Stimulated activated CD4-positive, alpha-beta T cell treated with anti-CD3 and anti-CD28 coated beads, Interleukin-2, amount 100 ng/mL, for 4 hours (primary cell): Measurements from ENCODE around the gene CAV3.

Source experiments
- DNase-seq: peaks from one replicate; pipeline ENCODE4 v3.0.0-alpha.2; 2020; ENCODE audit warnings: low read depth

Gene CAV3

DNA sequence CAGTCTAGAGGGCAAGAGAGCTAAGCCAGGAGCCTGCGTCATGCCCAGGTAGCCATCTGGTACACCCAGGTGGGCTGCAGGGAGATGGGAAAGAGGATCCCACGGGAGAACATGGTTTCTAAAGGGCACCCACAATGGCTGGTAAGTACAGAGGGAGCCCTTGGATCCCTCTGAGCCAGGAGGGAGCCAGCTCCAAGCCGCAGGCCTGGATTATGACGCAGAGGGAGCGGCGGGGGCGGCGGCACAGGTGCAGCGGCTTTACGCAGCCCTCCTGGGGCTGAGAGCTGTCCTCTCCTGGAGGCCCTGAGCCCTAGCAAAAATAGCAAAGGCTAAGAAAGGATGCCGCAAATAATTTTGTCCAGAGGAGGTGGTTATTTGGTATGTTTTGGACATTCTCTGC, 2.8 kb downstream of the CAV3 start:
- DNase-seq = no peak

DNA sequence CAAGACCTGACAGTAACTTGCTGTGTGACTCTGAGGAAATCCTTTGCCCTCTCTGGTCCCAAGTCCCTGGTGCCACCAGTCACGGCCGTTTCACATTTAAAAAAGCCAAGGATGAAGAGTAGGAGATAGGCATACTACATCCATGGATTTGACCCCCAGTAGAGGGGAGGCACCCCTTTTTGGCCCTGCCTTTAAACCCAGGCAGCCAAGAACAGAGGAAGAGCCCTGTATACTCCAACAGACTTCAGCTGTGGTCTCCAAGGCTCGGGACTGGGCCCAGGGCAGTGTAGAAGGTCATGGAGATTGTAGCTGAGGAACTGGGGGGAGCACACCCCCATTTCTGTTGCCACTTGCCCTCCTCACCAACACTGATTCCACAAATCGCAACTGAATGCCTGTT, 3.7 kb downstream of the CAV3 start:
- no peak for DNase-seq

DNA sequence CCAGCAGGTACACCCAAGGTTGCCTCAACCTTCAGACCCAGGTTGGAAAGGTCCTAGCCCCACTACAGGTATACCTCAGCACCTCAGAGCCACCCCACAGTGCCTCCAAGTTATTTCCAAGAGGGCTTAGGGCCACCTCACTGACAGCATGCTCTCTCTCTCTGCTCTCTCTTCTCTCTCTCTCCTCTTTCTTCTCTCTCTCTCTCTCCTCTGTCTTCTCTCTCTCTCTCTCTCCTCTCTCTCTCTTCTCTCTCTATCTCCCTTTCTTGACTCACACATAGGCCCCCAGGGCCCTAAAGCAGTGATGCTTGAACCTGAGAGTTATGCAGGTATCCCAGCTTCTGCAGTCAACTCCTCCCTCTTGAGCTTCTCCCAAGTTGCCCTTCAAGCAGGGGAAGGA, 4.2 kb downstream of the CAV3 start:
- no peak for DNase-seq

DNA sequence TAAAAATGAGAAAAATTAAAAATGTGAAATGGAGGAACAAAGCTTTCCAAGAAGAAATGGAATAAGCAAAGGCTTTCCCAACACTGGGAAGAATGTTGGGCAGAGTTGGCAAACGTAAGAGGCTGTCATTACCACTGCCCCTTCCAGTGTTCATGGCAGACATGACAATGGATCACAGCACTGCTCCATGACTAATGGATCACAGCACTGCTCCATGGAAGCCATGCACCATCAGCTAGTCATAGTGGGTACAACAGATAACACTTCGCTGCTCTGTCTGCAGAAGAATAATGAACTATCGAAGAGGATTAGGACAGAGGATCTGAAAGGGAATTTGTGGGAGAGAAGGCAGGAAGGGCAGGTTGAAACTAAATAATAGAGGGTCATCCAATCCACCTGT, 5.0 kb downstream of the CAV3 start:
- no peak for DNase-seq

DNA sequence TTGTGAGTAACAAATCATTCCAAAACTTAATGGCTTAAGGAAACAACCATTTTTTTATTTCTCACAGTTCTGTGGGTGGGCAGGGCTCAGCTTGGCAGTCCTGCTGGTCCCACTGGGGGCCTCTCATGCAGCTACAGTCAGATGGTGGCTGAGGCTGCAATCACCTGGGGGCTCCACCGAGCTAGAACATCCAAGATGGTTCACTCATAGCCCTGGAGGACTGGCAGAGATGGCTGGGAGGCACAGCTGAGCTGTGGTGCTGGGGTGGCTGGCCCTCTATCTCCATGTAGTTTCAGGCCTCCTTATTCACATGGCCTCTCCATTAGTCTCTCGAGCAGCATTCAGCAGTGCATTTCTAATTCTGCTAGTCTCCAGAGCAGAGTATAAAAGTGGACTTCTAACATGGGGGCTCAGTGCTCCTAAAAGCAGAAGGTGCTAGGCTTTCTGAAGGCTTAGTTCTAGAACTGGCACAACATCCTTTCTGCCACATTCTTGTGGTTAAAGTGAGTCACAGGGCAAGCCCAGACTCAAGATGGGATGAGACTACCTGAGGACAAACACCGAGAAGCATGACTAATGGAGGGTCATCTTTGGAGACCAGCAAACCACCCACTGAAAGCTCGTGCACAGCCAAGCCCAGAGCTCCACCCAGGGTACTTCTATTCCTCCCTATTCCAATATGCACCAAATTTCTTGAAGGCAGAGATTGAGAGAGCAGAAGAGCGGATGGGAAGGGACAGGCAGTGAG, 6.3 kb downstream of the CAV3 start:
- DNase-seq = no peak

DNA sequence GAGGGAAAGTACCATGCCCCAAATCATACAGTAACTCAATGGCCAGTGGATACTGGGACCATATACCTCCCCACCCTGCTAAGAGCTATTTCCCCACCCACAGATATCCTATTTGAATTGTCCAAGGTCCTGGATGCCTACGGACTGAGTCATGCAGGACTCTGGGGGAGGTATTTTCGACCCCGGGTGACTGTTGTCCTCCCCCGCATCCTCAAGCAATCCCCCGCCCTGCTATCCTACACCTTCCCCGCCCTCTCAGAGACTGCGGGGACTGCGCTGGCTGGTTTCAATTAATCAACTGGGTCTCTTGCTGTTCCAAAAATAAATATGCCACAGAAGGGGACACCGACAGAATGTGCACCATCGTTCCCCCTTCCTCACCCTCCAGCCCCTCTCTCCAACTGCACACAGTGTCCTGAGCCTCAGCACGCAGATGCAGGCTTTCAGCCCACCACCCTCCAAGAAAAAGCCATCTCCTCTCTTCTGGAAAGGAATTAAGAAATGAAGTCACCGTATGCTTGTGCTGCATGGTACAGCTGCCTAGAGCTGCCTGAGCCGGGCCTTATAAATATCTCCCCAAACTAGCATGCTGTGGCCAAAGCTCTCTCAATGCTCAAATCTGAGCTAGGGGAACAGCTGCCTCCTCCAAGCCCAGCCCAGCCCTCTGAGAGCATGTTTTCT, 8.1 kb downstream of the CAV3 start:
- DNase-seq = no peak

DNA sequence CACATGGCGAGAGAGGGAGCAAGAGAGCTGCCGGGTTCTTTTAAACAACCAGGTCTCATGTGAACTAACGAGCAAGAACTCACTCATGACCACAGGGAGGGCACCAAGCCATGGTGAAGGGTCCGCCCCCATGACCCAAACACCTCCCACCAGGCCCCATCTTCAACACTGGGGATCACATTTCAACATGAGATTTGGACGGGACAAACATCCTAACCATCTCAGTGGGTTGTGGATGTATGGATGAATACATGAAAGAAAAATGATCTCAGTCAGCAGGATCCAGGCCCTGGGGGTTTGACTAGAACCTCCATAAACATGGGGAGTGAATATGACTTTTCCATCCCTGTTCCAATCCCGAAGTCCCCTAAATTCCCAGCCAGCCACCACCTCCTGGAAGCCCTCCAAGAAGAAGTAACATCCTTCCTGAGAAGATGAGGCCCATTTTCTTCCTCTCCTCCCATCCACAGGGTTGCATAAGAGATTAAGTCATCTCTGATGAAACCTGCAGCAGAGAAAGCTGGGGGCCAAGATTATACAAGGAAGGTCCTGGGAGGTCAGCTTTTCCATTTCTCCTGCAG, 9.5 kb downstream of the CAV3 start:
- no peak for DNase-seq

DNA sequence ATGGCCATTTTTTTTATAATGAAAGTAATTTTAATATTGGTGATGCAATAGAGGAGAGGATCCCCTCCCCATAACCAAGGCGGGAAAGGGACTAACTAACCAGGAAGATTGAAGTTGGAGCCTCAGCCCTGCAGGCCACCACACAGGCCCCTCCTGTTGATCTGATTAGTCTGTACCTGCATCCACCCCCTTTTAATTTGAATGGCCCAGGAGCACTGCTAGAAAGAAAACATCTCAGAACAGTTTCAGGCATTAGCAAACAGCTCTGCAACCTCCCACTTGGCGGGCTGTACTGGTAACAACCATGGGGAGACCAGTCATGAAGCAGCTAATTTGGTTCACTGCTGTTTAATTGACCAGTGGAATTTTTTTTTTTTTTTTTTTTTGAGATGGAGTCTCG, 10.3 kb downstream of the CAV3 start:
- DNase-seq = no peak

DNA sequence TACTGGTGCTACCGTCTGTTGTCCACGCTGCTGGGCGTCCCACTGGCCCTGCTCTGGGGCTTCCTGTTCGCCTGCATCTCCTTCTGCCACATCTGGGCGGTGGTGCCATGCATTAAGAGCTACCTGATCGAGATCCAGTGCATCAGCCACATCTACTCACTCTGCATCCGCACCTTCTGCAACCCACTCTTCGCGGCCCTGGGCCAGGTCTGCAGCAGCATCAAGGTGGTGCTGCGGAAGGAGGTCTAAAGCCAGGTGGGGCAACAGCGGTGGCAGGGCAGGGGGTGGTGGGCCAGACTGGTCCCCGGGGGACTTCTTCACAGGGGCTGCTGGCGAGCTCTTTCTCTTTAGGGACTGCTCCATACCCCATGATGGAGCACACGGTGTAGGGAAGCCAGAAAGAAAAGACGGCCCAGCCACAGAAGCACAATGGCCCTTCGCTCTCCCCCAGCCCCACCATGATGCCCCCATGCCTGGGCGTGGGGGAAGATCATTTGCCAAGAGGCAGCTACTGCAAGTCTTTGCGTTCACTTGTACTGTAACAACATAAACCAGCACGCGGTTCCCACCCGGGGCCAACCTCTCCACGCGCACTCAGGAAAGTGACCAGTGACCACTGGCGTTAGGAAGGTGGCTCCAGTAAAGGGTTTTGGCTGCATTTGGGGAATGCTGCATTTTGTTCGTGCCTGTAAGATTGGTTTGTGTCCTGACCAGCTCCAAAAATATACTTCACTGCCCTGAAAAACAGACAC, 12.2 kb downstream of the CAV3 start:
- DNase-seq = no peak

DNA sequence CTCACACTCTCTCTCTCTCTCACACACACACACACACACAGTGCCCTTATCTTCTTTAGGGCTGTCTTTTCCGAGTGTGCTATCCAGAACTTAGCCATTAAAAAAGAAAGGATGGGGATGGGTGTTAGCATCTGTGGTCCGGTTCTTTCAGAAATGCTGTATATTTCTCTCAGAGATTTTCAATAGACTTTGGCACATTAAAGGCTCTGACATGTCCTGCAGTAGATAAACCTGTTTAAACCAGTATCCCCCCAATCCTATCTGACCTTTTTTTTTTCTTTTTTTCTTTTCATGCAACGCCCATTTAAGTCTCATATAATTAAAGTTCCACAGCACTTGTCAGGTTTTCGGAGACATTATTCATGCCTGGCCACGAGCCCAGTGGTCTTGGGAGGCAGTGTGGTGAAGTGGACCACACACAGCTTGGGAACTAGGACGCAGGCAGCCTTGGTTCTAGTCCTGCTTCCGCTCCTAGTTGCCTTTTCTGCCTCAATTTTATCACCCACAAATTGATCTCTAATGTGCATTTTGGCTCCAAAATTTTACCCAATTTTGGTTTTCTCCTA, 13.3 kb downstream of the CAV3 start:
- no peak for DNase-seq

DNA sequence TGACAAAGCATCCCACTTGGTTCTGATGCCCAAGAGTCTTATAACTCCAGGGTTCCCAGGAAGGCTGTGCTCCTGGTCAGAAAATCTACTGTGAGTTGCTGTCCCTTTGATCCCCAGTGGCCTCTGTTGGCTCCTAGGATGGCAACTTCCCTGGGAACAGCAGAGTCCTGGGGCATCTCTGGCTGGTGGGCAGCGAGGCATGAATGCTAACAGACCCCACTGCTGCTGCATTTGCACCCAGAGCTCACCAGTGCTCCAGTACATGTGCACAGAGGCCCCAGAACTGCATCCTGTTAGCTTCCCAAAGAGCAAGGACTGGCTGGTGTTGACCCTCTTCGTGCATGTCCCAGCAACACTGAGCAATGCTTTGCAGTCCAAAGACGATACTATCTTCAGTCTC, 15.7 kb downstream of the CAV3 start:
- DNase-seq = no peak

DNA sequence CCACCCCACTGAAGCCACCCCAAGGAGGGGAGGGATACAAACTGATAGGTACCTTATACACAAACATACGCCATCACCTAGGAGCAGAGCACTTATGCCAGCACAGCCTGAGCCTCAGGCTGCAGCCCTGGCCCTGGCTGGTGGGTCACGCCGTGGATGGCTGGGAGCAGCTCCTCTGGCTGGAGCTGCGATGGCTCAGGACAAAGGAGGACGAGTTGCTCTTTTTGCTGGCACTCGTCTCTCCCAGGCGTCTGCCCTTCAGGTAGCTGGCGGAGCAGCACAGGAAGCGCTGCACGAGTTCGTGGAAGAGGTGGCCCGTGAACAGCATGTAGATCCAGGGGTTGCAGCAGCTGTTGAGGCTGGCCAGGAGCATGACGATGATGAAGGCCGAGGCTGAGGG, 19.2 kb downstream of the CAV3 start:
- no peak for DNase-seq

DNA sequence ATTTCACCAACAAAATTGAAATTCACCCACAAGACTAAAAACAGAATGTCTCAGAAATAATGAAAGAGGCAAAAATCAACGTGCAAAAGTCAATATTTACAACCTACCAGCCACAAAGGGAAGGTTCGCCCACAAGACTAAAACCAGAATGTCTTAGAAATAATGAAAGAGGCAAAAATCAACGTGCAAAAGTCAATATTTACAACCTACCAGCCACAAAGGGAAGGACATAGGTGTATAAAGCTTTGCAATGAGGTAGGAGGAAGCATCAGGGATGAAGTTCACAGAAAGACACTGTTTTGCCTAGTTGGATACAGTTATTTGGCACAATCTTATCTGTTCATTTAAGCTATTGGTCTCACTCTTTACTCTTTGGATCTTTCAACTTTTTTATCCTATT, 21.5 kb downstream of the CAV3 start:
- no peak for DNase-seq

DNA sequence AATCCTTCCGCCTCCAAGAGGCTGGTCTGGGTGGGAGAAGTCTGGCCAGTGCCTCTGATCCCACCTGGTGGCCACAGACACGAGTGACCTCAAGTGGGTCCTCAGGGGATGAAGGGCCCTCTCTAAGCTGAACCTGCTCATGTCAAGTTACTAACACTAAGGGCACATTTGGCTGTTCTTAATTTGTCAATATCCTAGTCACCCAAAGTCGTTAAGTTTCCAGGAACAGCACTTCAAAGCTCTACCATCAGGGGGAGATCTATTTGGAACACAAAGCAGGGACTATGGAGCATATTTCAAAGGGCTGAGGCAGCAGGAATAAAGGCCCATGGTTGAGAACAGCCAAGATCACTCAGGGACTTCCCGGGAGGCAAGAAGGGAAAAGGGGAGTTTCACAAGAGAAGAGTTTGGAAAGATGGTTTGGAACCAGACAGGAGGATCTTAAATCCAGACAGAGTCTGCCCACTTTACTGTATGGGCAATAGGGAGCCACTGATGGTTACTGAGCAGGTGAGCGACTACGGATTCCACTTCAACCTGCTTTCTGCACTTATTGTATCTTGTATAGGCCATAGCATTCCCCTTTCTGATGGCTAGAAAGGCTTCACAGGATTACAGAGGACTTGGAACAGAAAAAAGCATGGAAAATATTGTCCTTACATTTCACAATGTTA, 22.1 kb downstream of the CAV3 start:
- no peak for DNase-seq

DNA sequence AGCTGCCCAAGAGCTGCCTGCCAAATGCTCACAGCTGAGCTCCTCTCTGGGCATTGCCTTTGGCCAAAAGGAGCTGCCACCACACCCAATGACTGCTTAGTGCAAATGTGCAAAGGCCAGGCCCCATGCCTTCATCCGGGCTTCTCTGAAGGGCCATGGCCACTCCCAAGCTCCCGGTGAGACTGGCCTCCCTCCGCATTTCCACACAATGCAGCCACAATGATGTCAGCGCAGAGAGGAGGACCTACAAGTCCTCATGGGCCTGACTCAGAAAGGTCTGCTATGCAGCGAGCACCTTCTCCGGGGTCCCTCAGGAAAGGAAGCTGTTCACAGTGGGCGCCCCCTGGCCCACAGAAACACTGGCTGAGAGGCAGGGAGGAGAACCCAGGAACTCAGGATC, 23.1 kb downstream of the CAV3 start:
- DNase-seq = no peak

DNA sequence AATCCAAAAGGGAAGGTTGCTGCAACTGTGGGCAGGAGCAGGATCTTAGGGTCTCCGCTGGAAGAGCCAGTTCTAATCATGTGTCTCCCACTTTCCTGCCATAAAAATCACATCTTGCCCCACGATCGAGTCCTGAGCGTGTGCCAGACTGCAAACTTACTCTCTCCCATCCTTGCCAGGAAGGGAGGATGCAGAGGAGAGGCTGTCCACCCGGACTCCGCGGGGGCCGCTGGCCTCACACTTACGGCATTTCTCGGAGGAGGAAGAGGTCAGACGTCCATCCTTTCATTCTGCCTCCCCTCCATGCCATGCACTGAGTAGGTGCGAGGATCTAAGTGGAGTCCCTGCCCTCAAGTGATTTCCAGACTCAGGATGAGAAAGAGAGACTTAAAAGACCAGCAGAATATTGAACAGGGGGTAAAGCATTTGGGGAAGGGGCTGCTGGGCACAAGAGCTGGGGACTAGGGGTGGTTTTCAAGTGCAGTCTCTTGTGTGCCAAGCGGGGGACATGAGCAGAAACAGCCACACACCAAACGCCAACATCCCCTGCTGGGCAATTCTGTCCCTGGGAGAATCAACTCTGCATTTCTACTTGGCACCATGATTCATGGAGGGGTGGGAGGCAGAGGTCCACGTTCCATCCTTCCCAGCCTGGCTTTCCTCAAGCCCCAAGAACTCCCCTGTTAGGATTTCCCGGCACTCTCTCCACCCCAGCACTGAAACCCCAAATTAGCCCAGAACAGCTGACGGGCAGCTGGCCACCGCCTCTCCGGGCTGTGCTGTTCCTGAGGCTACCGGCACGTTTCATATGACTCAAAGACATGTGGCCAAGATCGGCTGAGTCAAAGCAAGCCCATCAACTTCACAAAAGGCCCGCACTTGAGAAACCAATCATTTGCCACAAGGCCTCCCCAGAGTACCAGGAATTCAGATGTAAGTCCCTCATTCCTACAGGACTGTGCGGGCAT, 24.2 kb downstream of the CAV3 start:
- no peak for DNase-seq

DNA sequence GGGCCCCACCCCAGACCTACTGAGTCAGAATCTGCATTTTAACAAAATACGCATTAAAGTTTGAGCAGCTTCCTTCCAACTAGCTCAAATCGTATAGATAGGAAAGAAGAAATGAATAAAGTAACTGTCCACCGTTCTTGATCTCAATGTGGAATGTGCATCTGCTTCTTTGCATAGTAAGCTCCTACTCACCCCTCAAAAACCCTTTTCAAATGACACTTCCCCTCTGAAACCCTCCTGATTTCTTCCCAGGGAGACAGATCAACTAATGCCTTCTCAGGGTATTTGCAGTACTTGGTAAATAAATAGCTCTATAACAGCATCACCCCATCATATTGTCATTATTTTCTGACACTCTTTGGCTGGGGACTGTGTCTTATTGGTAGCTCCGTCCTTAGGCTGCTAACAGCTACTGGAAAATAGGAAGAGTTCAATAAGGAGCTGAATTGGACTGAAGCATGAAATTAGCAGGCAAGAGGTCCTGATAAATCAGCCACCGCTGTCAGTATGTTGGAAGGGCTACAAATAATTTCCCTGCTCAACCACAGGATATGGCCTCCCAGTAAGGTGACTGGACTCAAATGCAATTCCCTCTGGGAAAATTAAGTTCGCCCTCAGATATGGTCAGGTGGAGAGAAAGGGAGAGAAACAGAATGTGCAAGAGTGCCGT, 25.6 kb downstream of the CAV3 start:
- DNase-seq = no peak

DNA sequence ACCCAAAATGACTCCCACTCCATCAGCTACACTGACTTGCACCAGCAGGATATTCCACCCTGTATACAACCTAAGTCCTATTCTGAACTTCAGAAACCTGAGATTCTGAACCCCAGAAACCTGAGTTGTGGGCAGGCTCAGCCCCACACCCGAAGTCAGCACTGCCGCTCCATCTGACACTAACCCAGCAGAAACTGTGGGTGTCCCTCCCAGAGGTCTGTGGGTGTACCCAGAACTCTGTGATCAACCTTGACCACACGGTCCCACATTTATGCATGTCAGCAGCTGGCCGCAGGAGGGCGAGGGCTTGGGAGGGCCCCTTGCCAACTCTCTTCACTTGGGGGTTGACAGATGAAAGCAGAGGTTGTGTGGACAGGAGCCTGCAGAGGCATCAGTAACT, 26.5 kb downstream of the CAV3 start:
- no peak for DNase-seq

DNA sequence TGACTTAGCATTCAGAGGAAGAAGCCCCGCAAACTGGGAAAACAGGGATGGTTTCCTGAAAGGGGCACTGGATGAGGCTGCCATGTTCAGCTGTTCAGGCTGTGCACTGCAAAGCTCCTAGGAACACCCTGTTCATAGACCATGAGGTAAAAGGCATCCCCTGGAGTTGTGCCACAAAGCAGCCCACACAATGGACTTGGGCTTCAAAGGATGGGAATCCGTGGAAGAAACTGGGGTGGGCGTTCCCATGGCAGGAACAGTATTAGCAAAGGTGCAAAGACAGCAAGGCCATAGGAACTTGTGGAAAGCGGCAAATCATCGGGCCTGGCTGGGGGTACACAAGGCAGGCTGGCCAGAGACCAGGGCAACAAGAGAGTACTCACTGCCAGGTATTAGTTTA, 26.9 kb downstream of the CAV3 start:
- no peak for DNase-seq

DNA sequence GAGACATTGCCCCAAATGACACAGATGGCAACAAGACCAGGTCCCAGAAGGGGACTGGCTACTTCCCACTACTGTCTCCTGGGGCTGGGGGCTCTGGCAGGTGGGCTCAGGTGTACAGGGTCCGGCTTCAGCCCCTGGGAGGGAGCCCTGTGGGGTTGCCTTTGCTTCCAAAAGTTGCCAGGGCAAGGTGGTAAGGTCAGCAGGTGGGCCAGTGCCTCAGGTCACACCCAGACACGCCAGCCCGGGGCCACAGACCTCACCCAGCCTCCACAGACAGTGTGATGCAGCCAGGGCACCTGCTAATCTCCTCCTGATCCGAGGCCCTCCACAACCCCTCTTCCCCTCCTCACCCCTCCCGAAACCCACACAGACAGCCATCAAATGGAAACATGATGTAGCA, 28.3 kb downstream of the CAV3 start:
- DNase-seq = no peak
